ENCODE results near the gene NACC1. TPM values are rescaled to one million over a fixed set of nuclear protein-coding genes. Genes with fewer than 3 reads are reported as not detected.

The NACC1 gene
- total and polyA plus RNA-seq, 2 of the 8 experiments (the other 6 are each of a cell fraction or from before 2014, with no cell fraction given): 234 to 301 TPM

GRCh38 chr19:13085666-13086065 is 32.4 kb upstream of the NACC1 start:
- H3K79me2 ChIP-seq (ENCODE audit: control insufficient read depth in 1 of 2, insufficient read depth in 2 of 2, low read length in 2 of 2): no peaks in the 10 kb centered on the region
- 84% methylated on average over 7 of the region's 7 CpGs; no CpG with 5 or more reads in 1 of the 2 experiments for WGBS, 2 experiments (ENCODE audit: extremely low coverage in 1 of 2, insufficient coverage in 1 of 2, insufficient read length in 1 of 2, insufficient replicate concordance in 2 of 2, low coverage in 1 of 2, low lambda C conversion rate in 2 of 2, missing lambda C conversion rate in 1 of 2)
- H4K8ac ChIP-seq (ENCODE audit: extremely low read depth, insufficient read depth, low read length): no peak overlapping the region
- DNase-seq (ENCODE audit: low read depth in 1 of 2, low spot score in 2 of 2) (no peak), FAIRE-seq (no peak)
- H2AK5ac ChIP-seq (ENCODE audit: low read depth, low read length): no peak overlapping the region
- CTCF ChIA-PET (ENCODE audit: partially characterized antibody): interaction anchor here (0.8 to 48.8 kb wide), 12 partner anchors 9 to 120 kb away, joined by 3 to 1145 read pairs (median 6); no protein-coding TSS in a partner anchor
- no peaks in the 10 kb centered on the region for H3K79me1 ChIP-seq (ENCODE audit: low read depth, low read length)
- H2BK5ac ChIP-seq (ENCODE audit: low read depth, low read length): no peak overlapping the region
- no peak overlapping the region for H3K18ac ChIP-seq (ENCODE audit: extremely low read depth, low read length)
- peaks cover 1 to 11% (median 5%) of the 10 kb centered on the region in 4 experiments; a peak in 6 of 7 replicates for H3K4me1 ChIP-seq (replicated peaks in 1 of 4; ENCODE audit: control insufficient read depth in 3 of 4, insufficient read depth in 4 of 4, low read length in 3 of 4)
- H3K14ac ChIP-seq (ENCODE audit: insufficient read length): no peak overlapping the region
- H4K20me1 ChIP-seq (replicated peaks in 1 of 2; ENCODE audit: control insufficient read depth in 1 of 2, insufficient read depth in 2 of 2, low read length in 2 of 2): no peaks in the 10 kb centered on the region
- no peaks in the 10 kb centered on the region for H3K9me3 ChIP-seq (ENCODE audit: insufficient read depth in 2 of 2, low read depth in 1 of 2, low read length in 1 of 2)
- no peaks in the 10 kb centered on the region for H3K36me3 ChIP-seq (ENCODE audit: control insufficient read depth in 2 of 4, insufficient read depth in 4 of 4, low read length in 3 of 4)
- H3K9ac ChIP-seq (replicated peaks in 1 of 4; ENCODE audit: extremely low read depth in 1 of 4, low read depth in 3 of 4, low read length in 3 of 4): no peak overlapping the region
- H2BK15ac ChIP-seq (ENCODE audit: low read length): no peak overlapping the region
- POLR2A ChIA-PET (ENCODE audit: partially characterized antibody): interaction anchor here (0.7 to 2.8 kb wide), 9 partner anchors 8 to 140 kb away, joined by 3 to 8 read pairs (median 3); partner anchors contain the start of gene RAD23A
- H4K91ac ChIP-seq (replicated peaks; ENCODE audit: insufficient read length, low read length): no peak overlapping the region
- no peak overlapping the region for H3K4ac ChIP-seq (replicated peaks; ENCODE audit: insufficient read length, low read depth, low read length)
- no peak overlapping the region for H3K4me2 ChIP-seq (ENCODE audit: insufficient read depth in 1 of 2, low read depth in 2 of 2, low read length in 2 of 2)
- no peak overlapping the region for H2BK120ac ChIP-seq (replicated peaks; ENCODE audit: low read depth, low read length)
- H4K5ac ChIP-seq (ENCODE audit: insufficient read length, low read depth, low read length): no peak overlapping the region
- H3K56ac ChIP-seq (replicated peaks; ENCODE audit: insufficient read length, low read depth, low read length): no peak overlapping the region
- H2BK20ac ChIP-seq (ENCODE audit: low read length): no peak overlapping the region
- H3K27me3 ChIP-seq (replicated peaks in 1 of 4; ENCODE audit: control insufficient read depth in 3 of 4, extremely low read depth in 1 of 4, insufficient read depth in 3 of 4, low read length in 3 of 4): peaks cover 0 to 10% (median 4%) of the 10 kb centered on the region in 4 experiments; a peak in 3 of 7 replicates
- H2AFZ ChIP-seq (ENCODE audit: low read length): no peak overlapping the region
- H3K23me2 ChIP-seq (ENCODE audit: low read depth, low read length): no peaks in the 10 kb centered on the region
- no peak overlapping the region for H3K23ac ChIP-seq (ENCODE audit: insufficient read length)
- TF ChIP-seq TAF7 (optimal IDR thresholded peaks at IDR 0.05; ENCODE audit: borderline replicate concordance, low read depth, low read length) (no peak), RXRA (IDR thresholded peaks at IDR 0.05; ENCODE audit: insufficient read depth, low read depth, low read length) (no peak), ATF3 (IDR thresholded peaks at IDR 0.05; ENCODE audit: insufficient read depth, low read depth, low read length) (no peak), KDM1A (IDR thresholded peaks at IDR 0.05; ENCODE audit: borderline replicate concordance, low read length) (no peak), KDM4A (IDR thresholded peaks at IDR 0.05; ENCODE audit: low read depth, low read length, severe bottlenecking) (no peak)
- no peak overlapping the region for H3K27ac ChIP-seq (ENCODE audit: low read depth, low read length)
- no peak overlapping the region; the same call in 1 of the 2 replicates for H2BK12ac ChIP-seq (ENCODE audit: low read depth, low read length)
- H3K4me3 ChIP-seq (ENCODE audit: extremely low read depth in 1 of 4, insufficient read depth in 2 of 4, low read depth in 3 of 4, low read length in 4 of 4): no peak overlapping the region

All from H1 (cell line).